ENCODE measurements around the gene INTS13. TPM values are rescaled to one million over a fixed set of nuclear protein-coding genes. Genes with fewer than 3 reads are reported as not detected.

Gene INTS13
- polyA plus RNA-seq, 1 of the 3 experiments (the other 2 are of a cell fraction) = 7.2 TPM

DNA sequence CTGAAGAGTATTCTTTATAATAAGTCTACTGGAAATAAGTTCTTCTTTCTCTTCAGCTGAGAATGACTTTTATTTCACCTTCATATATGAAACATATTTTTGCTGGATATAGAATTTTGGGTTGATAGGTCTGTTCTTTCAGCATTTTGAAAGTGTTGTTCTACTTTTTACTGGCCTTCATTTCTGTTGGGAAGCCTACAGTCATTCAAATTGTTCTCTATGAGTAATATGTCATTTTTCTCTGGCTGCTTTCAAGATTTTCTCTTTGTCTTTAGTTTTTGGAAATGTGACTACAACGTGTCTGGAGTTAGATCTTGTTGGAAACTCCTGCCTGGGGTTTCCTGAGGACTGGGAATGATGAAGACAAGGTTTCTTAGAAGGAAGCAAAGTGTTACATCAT is 10.5 kb upstream of the INTS13 start:
- Histone ChIP-seq H3K27me3 (ENCODE audit: insufficient read depth) (no peaks in the 10 kb centered on the region), H3K4me2 (no peak overlapping the region), H3K4me1 (ENCODE audit: control insufficient read depth in 1 of 2, insufficient read depth in 2 of 2, low read depth in 1 of 2, low read length in 1 of 2) (no peaks in the 10 kb centered on the region), H3K79me2 (ENCODE audit: insufficient read depth) (peaks cover 96% of the 10 kb centered on the region), H3F3A (replicated peaks; ENCODE audit: insufficient read depth) (peaks cover 11% of the 10 kb centered on the region), H2AFZ (ENCODE audit: low read depth) (no peak overlapping the region), H3K4me3 (ENCODE audit: low read depth in 2 of 2, low read length in 1 of 2) (no peak overlapping the region), H4K20me1 (ENCODE audit: insufficient read depth) (no peaks in the 10 kb centered on the region), H3K9me3 (peaks cover 11% of the 10 kb centered on the region), H3K9me2 (no peaks in the 10 kb centered on the region), H3K27ac (ENCODE audit: low read depth in 2 of 2, low read length in 1 of 2) (no peak overlapping the region), H3K9ac (no peak overlapping the region), H3K36me3 (replicated peaks in 1 of 2; ENCODE audit: control insufficient read depth in 1 of 2, insufficient read depth in 2 of 2, low read length in 1 of 2) (peaks cover 3 to 9% of the 10 kb centered on the region in 2 experiments)
- ChIA-PET POLR2A (no interaction called here), CTCF (no interaction called here)
- no peak for DNase-seq
- TF ChIP-seq PBX3 (IDR thresholded peaks at IDR 0.05) = no peak
- TF ChIP-seq RXRA (IDR thresholded peaks at IDR 0.05; ENCODE audit: borderline replicate concordance, low read depth) = no peak
- no peak for TF ChIP-seq FOXJ3 (CRISPR knock-in tag; IDR thresholded peaks at IDR 0.05)
- no peak for TF ChIP-seq NFIC (IDR thresholded peaks at IDR 0.05; ENCODE audit: borderline replicate concordance)
- no peak for TF ChIP-seq MXI1 (IDR thresholded peaks at IDR 0.05; ENCODE audit: low read depth, low read length)
- no peak for TF ChIP-seq NRF1 (IDR thresholded peaks at IDR 0.05; ENCODE audit: low read depth, low read length)
- TF ChIP-seq TAF1 (IDR thresholded peaks at IDR 0.05; ENCODE audit: borderline replicate concordance, low read depth, low read length) = no peak
- TF ChIP-seq, protein P1, sequence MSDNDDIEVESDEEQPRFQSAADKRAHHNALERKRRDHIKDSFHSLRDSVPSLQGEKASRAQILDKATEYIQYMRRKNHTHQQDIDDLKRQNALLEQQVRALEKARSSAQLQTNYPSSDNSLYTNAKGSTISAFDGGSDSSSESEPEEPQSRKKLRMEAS (IDR thresholded peaks at IDR 0.05; ENCODE audit: low read depth) = no peak
- TF ChIP-seq CTCF (IDR thresholded peaks at IDR 0.05) = no peak
- TF ChIP-seq, protein P2, sequence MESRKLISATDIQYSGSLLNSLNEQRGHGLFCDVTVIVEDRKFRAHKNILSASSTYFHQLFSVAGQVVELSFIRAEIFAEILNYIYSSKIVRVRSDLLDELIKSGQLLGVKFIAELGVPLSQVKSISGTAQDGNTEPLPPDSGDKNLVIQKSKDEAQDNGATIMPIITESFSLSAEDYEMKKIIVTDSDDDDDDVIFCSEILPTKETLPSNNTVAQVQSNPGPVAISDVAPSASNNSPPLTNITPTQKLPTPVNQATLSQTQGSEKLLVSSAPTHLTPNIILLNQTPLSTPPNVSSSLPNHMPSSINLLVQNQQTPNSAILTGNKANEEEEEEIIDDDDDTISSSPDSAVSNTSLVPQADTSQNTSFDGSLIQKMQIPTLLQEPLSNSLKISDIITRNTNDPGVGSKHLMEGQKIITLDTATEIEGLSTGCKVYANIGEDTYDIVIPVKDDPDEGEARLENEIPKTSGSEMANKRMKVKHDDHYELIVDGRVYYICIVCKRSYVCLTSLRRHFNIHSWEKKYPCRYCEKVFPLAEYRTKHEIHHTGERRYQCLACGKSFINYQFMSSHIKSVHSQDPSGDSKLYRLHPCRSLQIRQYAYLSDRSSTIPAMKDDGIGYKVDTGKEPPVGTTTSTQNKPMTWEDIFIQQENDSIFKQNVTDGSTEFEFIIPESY (IDR thresholded peaks at IDR 0.05; ENCODE audit: borderline replicate concordance, low read depth) = no peak
- no peak for TF ChIP-seq TCF12 (IDR thresholded peaks at IDR 0.05)
- TF ChIP-seq, protein P3, sequence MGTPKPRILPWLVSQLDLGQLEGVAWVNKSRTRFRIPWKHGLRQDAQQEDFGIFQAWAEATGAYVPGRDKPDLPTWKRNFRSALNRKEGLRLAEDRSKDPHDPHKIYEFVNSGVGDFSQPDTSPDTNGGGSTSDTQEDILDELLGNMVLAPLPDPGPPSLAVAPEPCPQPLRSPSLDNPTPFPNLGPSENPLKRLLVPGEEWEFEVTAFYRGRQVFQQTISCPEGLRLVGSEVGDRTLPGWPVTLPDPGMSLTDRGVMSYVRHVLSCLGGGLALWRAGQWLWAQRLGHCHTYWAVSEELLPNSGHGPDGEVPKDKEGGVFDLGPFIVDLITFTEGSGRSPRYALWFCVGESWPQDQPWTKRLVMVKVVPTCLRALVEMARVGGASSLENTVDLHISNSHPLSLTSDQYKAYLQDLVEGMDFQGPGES (IDR thresholded peaks at IDR 0.05; ENCODE audit: low read depth, low read length) = no peak
- no peak for TF ChIP-seq SMC3 (IDR thresholded peaks at IDR 0.05; ENCODE audit: low read depth, low read length)
- no peak for TF ChIP-seq RFX5 (IDR thresholded peaks at IDR 0.05; ENCODE audit: low read length)
- no peak for TF ChIP-seq RCOR1 (IDR thresholded peaks at IDR 0.05; ENCODE audit: low read length)
- TF ChIP-seq TEAD4 (IDR thresholded peaks at IDR 0.05; ENCODE audit: borderline replicate concordance, insufficient read depth) = no peak
- TF ChIP-seq GATA2 (CRISPR knock-in tag; IDR thresholded peaks at IDR 0.05) = no peak
- TF ChIP-seq, protein P4, sequence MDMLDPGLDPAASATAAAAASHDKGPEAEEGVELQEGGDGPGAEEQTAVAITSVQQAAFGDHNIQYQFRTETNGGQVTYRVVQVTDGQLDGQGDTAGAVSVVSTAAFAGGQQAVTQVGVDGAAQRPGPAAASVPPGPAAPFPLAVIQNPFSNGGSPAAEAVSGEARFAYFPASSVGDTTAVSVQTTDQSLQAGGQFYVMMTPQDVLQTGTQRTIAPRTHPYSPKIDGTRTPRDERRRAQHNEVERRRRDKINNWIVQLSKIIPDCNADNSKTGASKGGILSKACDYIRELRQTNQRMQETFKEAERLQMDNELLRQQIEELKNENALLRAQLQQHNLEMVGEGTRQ (IDR thresholded peaks at IDR 0.05; ENCODE audit: borderline replicate concordance, low read depth, low read length) = no peak
- 100% methylated on average over 1 of the region's 1 CpG for WGBS (ENCODE audit: low lambda C conversion rate)

All from SK-N-SH (cell line).